A549 (cell line): ENCODE measurements around the gene CCR3.

Experiments
- CTCF ChIP-seq: fragments of >200 bp; sonication (Bioruptor Twin); formaldehyde crosslinking; IDR thresholded peaks from 3 replicates; pipeline ENCODE4 v1.5.1; 2016
- FOSL2 ChIP-seq, 2 experiments: fragments of 450-650 bp in 1 of 2; fragments of >200 bp in 1 of 2; sonication (Bioruptor Twin) in 1 of 2; formaldehyde crosslinking; IDR thresholded peaks; 2 replicates each; pipeline versions ENCODE4 v1.5.0 to v1.6.1; 2016 to 2020; ENCODE audit warnings: mild to moderate bottlenecking in 1 of 2, moderate library complexity in 1 of 2
- KDM1A ChIP-seq: fragments of 200-600 bp; sonication (generic); IDR thresholded peaks from 2 replicates; pipeline ENCODE4 v1.6.1; 2016; ENCODE audit warnings: low read depth, mild to moderate bottlenecking
- MAX ChIP-seq: IDR thresholded peaks from 2 replicates; pipeline ENCODE4 v1.6.1; 2012
- PHF8 ChIP-seq: fragments of 200-600 bp; sonication (generic); IDR thresholded peaks from 2 replicates; pipeline ENCODE4 v1.6.1; 2016; ENCODE audit warnings: low read depth, mild to moderate bottlenecking, antibody characterized with exemption, moderate library complexity, borderline replicate concordance
- POLR2A ChIP-seq: IDR thresholded peaks from 2 replicates; pipeline ENCODE4 v1.6.1; 2012; ENCODE audit warnings: mild to moderate bottlenecking, low read length
- RAD21 ChIP-seq, 2 experiments: fragments of >200 bp in 1 of 2; sonication (Bioruptor Twin) in 1 of 2; formaldehyde crosslinking in 1 of 2; IDR thresholded peaks in 1 of 2; conservative IDR thresholded peaks in 1 of 2; 2 replicates in 1 of 2; 3 replicates in 1 of 2; pipeline ENCODE4 v1.6.1; 2012 to 2018; ENCODE audit warnings: inconsistent platforms in 1 of 2
- REST ChIP-seq: fragments of 200-600 bp; sonication (generic); IDR thresholded peaks from 2 replicates; pipeline ENCODE4 v1.6.1; 2016; ENCODE audit warnings: antibody characterized with exemption, mild to moderate bottlenecking, moderate library complexity
- RFX5 ChIP-seq: fragments of 450-650 bp; IDR thresholded peaks from 2 replicates; pipeline ENCODE4 v1.7.1; 2014; ENCODE audit warnings: antibody characterized with exemption, mild to moderate bottlenecking, moderate library complexity
- RNF2 ChIP-seq: fragments of 200-600 bp; sonication (generic); IDR thresholded peaks from 2 replicates; pipeline ENCODE4 v1.6.1; 2016; ENCODE audit warnings: low read depth, mild to moderate bottlenecking, antibody characterized with exemption, moderate library complexity, borderline replicate concordance
- SMC3 ChIP-seq: fragments of >200 bp; sonication (Bioruptor Twin); formaldehyde crosslinking; IDR thresholded peaks from 3 replicates; pipeline ENCODE4 v1.6.1; 2018; ENCODE audit warnings: inconsistent platforms
- SREBF2 ChIP-seq: fragments of 450-650 bp; IDR thresholded peaks from 2 replicates; pipeline ENCODE4 v1.6.1; 2014; ENCODE audit warnings: mild to moderate bottlenecking, moderate library complexity
- USF2 ChIP-seq: fragments of 450-650 bp; IDR thresholded peaks from 2 replicates; pipeline ENCODE4 v1.6.1; 2014; ENCODE audit warnings: antibody characterized with exemption

- no peak for TF ChIP-seq CTCF
- no peak for TF ChIP-seq SREBF2
- no peak for TF ChIP-seq POLR2A
- TF ChIP-seq RNF2: no peak
- no peak for TF ChIP-seq RAD21 (conservative IDR thresholded peaks at IDR 0.05 in 1 of 2, IDR thresholded peaks at IDR 0.05 in 1 of 2)
- no peak for TF ChIP-seq PHF8
- no peak for TF ChIP-seq MAX
- no peak for TF ChIP-seq FOSL2 (IDR thresholded peaks at IDR 0.05)
- TF ChIP-seq FOSL2 (CRISPR knock-in tag; IDR thresholded peaks at IDR 0.05): no peak
- no peak for TF ChIP-seq USF2
- no peak for TF ChIP-seq SMC3
- TF ChIP-seq KDM1A: no peak
- no peak for TF ChIP-seq REST
- TF ChIP-seq RFX5: no peak
These were observed 21.7 kb downstream of the CCR3 start for GRCh38 chr3:46264002-46264401.
